C4-2B (cell line): ENCODE results near the gene ECM1.

Source experiments
- H3K27ac ChIP-seq: fragments of 450-650 bp; 2 replicates; pipeline ENCODE4 v1.5.1; 2017
- ZFX ChIP-seq: fragments of 450-650 bp; IDR thresholded peaks from 2 replicates; pipeline ENCODE4 v1.6.1; 2017
- TF ChIP-seq, protein P1 (sequence below): fragments of 450-650 bp; conservative IDR thresholded peaks from 2 replicates; pipeline ENCODE4 v1.5.1; 2017; ENCODE audit warnings: mild to moderate bottlenecking

The ECM1 gene

DNA sequence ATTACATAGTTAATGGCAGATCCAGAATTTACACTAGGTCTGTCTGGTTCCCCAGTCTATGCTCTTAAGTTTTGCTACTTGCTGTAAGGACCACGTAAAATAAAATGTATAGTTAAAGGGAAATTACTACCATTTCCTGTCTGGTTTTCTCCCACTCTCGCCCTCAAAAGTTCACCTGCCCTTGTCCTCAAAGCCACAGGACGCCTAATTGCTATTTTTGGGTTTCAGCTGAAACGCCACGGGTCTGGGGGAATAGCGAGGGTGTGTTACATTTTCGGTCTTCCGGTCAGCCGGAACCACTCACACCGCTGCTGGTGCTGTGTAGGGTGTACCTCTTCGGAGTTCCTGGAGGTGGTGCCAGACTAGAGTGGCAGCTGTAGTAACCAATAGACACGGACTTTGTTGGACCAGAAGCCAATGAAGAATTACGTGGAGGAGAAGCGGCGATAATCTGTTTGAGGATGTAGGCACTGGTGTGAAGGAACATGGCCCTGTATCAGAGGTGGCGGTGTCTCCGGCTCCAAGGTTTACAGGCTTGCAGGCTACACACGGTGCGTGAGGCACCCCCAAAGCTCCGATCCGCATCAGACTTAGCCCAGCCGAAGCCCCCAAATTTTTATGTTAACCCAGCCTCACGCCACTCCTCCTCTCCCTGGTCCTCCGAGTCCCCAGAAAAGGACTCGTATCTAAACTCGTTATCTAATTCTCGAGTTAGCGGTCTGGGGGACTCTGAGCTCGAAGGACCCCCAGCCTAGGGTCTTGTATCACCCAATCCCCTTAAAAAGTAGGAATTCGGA, 20.7 kb upstream of the ECM1 start, which contains the start of gene TARS2:
TARS2 (plus strand) TSS at position 454 of the 797 bp plus-strand sequence; CDS start at position 486, 32 bp downstream.
- peak within 1 kb of the TSS; percentile 72 for H3K27ac ChIP-seq
- TF ChIP-seq, protein P1, sequence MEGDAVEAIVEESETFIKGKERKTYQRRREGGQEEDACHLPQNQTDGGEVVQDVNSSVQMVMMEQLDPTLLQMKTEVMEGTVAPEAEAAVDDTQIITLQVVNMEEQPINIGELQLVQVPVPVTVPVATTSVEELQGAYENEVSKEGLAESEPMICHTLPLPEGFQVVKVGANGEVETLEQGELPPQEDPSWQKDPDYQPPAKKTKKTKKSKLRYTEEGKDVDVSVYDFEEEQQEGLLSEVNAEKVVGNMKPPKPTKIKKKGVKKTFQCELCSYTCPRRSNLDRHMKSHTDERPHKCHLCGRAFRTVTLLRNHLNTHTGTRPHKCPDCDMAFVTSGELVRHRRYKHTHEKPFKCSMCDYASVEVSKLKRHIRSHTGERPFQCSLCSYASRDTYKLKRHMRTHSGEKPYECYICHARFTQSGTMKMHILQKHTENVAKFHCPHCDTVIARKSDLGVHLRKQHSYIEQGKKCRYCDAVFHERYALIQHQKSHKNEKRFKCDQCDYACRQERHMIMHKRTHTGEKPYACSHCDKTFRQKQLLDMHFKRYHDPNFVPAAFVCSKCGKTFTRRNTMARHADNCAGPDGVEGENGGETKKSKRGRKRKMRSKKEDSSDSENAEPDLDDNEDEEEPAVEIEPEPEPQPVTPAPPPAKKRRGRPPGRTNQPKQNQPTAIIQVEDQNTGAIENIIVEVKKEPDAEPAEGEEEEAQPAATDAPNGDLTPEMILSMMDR, result no peak
- TF ChIP-seq ZFX, result no peak

DNA sequence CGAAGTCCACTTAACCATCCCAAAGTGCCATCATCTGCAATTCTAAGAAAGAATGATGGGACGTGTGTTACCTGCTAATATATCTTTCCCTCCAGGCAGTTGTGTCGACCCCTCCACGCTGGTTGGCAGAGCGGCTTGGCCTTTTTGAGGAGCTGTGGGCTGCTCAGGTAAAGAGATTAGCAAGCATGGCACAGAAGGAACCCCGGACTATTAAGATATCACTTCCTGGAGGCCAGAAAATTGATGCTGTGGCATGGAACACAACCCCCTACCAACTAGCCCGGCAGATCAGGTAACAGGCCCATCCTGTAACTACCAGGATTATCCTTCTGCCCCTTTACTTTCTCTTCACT, 20.2 kb upstream of the ECM1 start:
- TF ChIP-seq, protein P1, result no peak
- no peak for TF ChIP-seq ZFX
- H3K27ac ChIP-seq, result peak overlapping the region; percentile 72

DNA sequence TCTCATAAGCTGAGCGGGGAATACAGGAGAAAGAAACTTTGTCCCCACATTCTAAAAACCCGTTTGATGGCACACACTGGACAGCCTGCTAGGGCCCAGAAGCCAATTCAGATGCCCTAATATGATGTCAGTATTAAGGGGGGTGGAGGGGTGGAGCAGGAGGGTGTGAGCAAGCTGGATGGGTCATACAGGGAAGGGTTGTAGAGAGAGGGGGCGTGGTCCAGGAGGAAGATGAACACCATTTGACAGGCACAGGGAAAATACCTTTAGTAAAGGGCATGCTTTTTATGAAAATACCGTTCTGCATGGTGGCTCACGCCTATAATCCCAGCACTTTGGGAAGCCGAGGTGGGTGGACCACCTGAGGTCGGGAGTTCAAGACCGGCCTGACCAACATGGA, 14.7 kb upstream of the ECM1 start:
- no peak overlapping the region for H3K27ac ChIP-seq
- no peak for TF ChIP-seq ZFX

DNA sequence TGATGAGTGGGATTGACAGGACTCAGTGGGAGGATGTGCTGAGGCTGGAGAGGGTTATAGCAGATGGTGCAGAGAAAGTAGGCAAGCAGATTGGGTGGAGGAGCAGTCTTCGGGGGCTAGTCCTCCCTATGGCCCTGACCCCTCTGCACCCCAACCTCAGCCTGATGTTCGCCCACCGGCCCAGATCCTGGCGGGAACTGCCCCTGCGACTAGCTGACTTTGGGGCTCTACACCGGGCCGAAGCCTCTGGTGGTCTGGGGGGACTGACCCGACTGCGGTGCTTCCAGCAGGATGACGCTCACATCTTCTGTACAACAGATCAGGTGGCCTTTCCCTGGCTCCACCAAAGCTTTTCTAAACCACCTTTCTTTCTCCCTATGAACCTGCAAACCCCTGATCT, 9.6 kb upstream of the ECM1 start:
- TF ChIP-seq, protein P1, result no peak
- TF ChIP-seq ZFX, result no peak
- H3K27ac ChIP-seq, result no peak overlapping the region

DNA sequence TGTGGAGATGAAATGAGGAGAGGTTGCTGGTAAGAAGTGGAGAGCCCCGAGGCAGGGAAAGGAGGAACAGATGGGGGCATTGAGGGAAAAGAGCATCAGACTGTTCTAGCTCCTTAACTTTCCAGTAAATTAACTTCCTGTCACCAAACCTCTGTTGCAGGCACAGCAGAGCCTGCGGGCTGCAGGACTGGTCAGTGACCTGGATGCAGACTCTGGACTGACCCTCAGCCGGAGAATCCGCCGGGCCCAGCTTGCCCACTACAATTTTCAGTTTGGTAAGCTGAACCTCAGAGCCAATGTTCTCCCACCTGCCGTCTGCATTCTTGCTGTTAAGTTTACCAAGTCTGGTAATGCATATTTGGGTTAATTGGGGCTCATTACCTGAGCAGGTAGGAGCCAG, 2.5 kb upstream of the ECM1 start:
- no peak for TF ChIP-seq ZFX
- TF ChIP-seq, protein P1, result no peak

DNA sequence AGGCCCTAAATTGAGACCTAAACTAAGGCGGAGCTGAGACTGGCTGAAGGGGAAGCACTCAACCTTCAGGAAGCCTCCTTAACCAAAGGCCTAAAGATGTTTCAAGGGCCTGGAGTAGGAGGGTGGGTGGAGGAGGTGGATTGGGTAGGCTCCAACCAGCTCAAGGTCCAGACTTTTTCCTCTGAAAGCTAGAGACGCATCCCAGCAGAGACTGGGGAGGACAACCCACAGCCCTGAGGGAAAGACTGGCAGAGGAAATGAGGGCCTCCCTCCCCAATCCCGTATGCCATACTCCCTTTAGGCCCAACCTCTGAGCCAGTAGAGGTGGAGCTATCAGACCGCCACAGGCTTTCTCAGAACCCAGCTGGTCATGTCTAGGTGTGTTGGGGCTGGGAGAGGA, 1.1 kb downstream of the ECM1 start:
- no peak overlapping the region for H3K27ac ChIP-seq
- TF ChIP-seq ZFX, result no peak
- TF ChIP-seq, protein P1, result no peak

More for the DNA sequence above, 2.5 kb upstream of the ECM1 start:
- H3K27ac ChIP-seq, result no peak overlapping the region

DNA sequence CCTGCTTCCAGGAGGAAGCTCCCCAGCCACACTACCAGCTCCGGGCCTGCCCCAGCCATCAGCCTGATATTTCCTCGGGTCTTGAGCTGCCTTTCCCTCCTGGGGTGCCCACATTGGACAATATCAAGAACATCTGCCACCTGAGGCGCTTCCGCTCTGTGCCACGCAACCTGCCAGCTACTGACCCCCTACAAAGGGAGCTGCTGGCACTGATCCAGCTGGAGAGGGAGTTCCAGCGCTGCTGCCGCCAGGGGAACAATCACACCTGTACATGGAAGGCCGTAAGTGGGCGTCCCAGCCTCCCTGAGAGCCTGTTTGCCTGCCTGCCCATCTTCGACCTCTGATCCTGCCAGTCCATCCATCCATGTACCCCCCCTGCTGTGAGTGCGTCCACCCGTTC, 3.6 kb downstream of the ECM1 start:
- H3K27ac ChIP-seq, result no peak overlapping the region
- TF ChIP-seq, protein P1, result no peak
